K562 (cell line): ENCODE results near the gene MAGEB6.

Experiments
- ESRRA ChIP-seq: fragments of 450-650 bp; IDR thresholded peaks from 2 replicates; pipeline ENCODE4 v1.6.1; 2014; ENCODE audit warnings: low read depth, mild to moderate bottlenecking, moderate library complexity, borderline replicate concordance
- KAT2B ChIP-seq: IDR thresholded peaks from one replicate; pipeline ENCODE4 v1.6.1; 2012; ENCODE audit warnings: low read depth, mild to moderate bottlenecking, control low read depth, inconsistent platforms, low read length, moderate library complexity
- KLF16 ChIP-seq: IDR thresholded peaks from 2 replicates; pipeline ENCODE4 v1.6.1; 2016; ENCODE audit warnings: antibody characterized with exemption
- NFE2L1 ChIP-seq: fragments of 450-650 bp; IDR thresholded peaks from 2 replicates; pipeline ENCODE4 v1.6.1; 2016; ENCODE audit warnings: missing genetic modification characterization, low read depth, mild to moderate bottlenecking, missing compliant biosample characterization, moderate library complexity, borderline replicate concordance
- TF ChIP-seq, protein P1 (sequence below), 2 experiments: IDR thresholded peaks; 2 replicates each; pipeline ENCODE4 v1.6.1; 2011; ENCODE audit warnings: borderline replicate concordance in 1 of 2, control low read depth in 1 of 2, low read depth in 1 of 2, low read length in 1 of 2, mild to moderate bottlenecking in 1 of 2, mixed read lengths in 1 of 2, moderate library complexity in 1 of 2; ENCODE audit not compliant: insufficient read depth in 1 of 2, insufficient read length in 1 of 2, poor library complexity in 1 of 2, severe bottlenecking in 1 of 2; ENCODE audit errors: extremely low read depth in 1 of 2

DNA sequence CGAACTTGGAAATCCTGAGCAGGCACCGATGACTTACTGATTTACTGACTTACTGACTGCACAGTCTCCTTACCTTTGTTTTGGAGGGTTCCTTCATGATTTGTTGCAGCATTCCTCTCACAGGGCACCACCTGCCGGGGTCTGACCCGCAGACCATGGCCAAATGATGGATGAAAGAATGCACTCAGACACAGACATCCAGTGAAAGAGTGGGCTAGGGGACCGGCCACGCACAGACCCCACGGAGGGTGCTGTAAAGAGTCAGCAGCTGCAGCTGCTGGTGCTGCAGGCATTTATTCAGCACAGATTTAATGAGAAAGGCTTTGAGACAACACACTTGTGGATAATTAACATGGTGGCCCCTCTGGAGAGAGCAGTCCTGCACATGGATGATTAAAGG lies 27.1 kb downstream of the MAGEB6 start:
- TF ChIP-seq, protein P1, sequence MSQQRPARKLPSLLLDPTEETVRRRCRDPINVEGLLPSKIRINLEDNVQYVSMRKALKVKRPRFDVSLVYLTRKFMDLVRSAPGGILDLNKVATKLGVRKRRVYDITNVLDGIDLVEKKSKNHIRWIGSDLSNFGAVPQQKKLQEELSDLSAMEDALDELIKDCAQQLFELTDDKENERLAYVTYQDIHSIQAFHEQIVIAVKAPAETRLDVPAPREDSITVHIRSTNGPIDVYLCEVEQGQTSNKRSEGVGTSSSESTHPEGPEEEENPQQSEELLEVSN (IDR thresholded peaks at IDR 0.05; ENCODE audit: borderline replicate concordance in 1 of 2, extremely low read depth in 1 of 2, insufficient read depth in 1 of 2, insufficient read length in 1 of 2, low read depth in 1 of 2, low read length in 1 of 2, poor library complexity in 1 of 2, severe bottlenecking in 1 of 2), result no peak
- TF ChIP-seq ESRRA (no peak), KLF16 (no peak), NFE2L1 (tag) (no peak), KAT2B (no peak)
